Mesendoderm (in vitro differentiated cells): Measurements from ENCODE around the gene NAV2.
A peak's percentile ranks its signal among the peaks of the same experiment; 100 is the strongest.

Experiments used
- DNase-seq: peaks from one replicate; pipeline ENCODE4 v3.0.0; 2013
- H2AK5ac ChIP-seq: 2 replicates; pipeline ENCODE4 v1.6.1; 2013; ENCODE audit warnings: low read length, inconsistent platforms
- H2BK120ac ChIP-seq: 2 replicates; pipeline ENCODE4 v1.6.1; 2013; ENCODE audit warnings: low read depth, mild to moderate bottlenecking, low read length, moderate library complexity, mixed read lengths
- H2BK15ac ChIP-seq: replicated peaks from 2 replicates; pipeline ENCODE4 v1.6.1; 2013; ENCODE audit warnings: low read depth, mild to moderate bottlenecking, moderate library complexity
- H2BK5ac ChIP-seq: 2 replicates; pipeline ENCODE4 v1.6.1; 2013; ENCODE audit warnings: low read length, inconsistent platforms
- H3K18ac ChIP-seq: 2 replicates; pipeline ENCODE4 v1.6.1; 2013; ENCODE audit warnings: mild to moderate bottlenecking, low read length, mixed read lengths
- H3K23ac ChIP-seq: one replicate; pipeline ENCODE4 v1.6.1; 2013; ENCODE audit warnings: low read length
- H3K27ac ChIP-seq: 2 replicates; pipeline ENCODE4 v1.5.1; 2013; ENCODE audit warnings: low read depth, mild to moderate bottlenecking, inconsistent platforms, low read length, moderate library complexity
- H3K27me3 ChIP-seq: 2 replicates; pipeline ENCODE4 v1.6.1; 2013; ENCODE audit warnings: low read length, control low read depth, mild to moderate bottlenecking, inconsistent platforms; ENCODE audit not compliant: insufficient read depth, poor library complexity
- H3K36me3 ChIP-seq: 2 replicates; pipeline ENCODE4 v1.6.1; 2013; ENCODE audit warnings: low read length, inconsistent platforms; ENCODE audit not compliant: control insufficient read depth, insufficient read depth
- H3K4ac ChIP-seq: one replicate; pipeline ENCODE4 v1.6.1; 2013; ENCODE audit warnings: low read depth, mild to moderate bottlenecking, low read length, moderate library complexity
- H3K4me1 ChIP-seq: 2 replicates; pipeline ENCODE4 v1.6.1; 2013; ENCODE audit warnings: low read depth, low read length, inconsistent platforms; ENCODE audit not compliant: control insufficient read depth
- H3K4me2 ChIP-seq: 2 replicates; pipeline ENCODE4 v1.6.1; 2013; ENCODE audit warnings: low read length
- H3K4me3 ChIP-seq: 2 replicates; pipeline ENCODE4 v1.5.1; 2013; ENCODE audit warnings: mild to moderate bottlenecking, low read length
- H3K56ac ChIP-seq: one replicate; pipeline ENCODE4 v1.6.1; 2013; ENCODE audit warnings: low read length
- H3K79me1 ChIP-seq: 2 replicates; pipeline ENCODE4 v1.6.1; 2013; ENCODE audit warnings: low read length, inconsistent platforms
- H3K79me2 ChIP-seq: 2 replicates; pipeline ENCODE4 v1.6.1; 2013; ENCODE audit warnings: mild to moderate bottlenecking, low read length; ENCODE audit not compliant: control insufficient read depth, insufficient read depth
- H3K9ac ChIP-seq: 2 replicates; pipeline ENCODE4 v1.6.1; 2013; ENCODE audit warnings: low read length, inconsistent platforms
- H4K5ac ChIP-seq: one replicate; pipeline ENCODE4 v1.6.1; 2013; ENCODE audit warnings: low read length
- H4K8ac ChIP-seq: one replicate; pipeline ENCODE4 v1.6.1; 2013; ENCODE audit warnings: low read depth, mild to moderate bottlenecking, control low read depth, low read length, moderate library complexity
- WGBS: extraction: QIAGEN DNeasy Blood & Tissue Kit; methylation state at CpG from one replicate; pipeline ENCODE4 v1.1.7; 2013; ENCODE audit warnings: low lambda C conversion rate, missing lambda C conversion rate; ENCODE audit not compliant: insufficient coverage; ENCODE audit errors: extremely low coverage; 5-methylcytosine and 5-hydroxymethylcytosine counted together

The NAV2 gene

GRCh38 chr11:19867064-19867463, 154.4 kb downstream of the NAV2 start:
- Histone ChIP-seq H3K4me2 (no peak overlapping the region), H3K36me3 (no peaks in the 10 kb centered on the region), H3K79me1 (no peaks in the 10 kb centered on the region), H4K8ac (no peak overlapping the region), H3K18ac (no peak overlapping the region), H3K23ac (no peak overlapping the region), H3K9ac (no peak overlapping the region), H3K4ac (no peak overlapping the region), H2BK15ac (no peak overlapping the region), H2BK5ac (no peak overlapping the region), H4K5ac (no peak overlapping the region), H3K4me3 (no peak overlapping the region), H2BK120ac (no peak overlapping the region), H3K79me2 (no peaks in the 10 kb centered on the region), H3K56ac (no peak overlapping the region), H3K4me1 (peaks cover 5% of the 10 kb centered on the region), H2AK5ac (no peak overlapping the region), H3K27me3 (no peaks in the 10 kb centered on the region), H3K27ac (no peak overlapping the region)
- DNase-seq, result no peak
- WGBS, result no CpG with 5 or more reads among the region's 1 CpG

GRCh38 chr11:19868281-19868821, 155.7 kb downstream of the NAV2 start:
- peaks cover 5% of the 10 kb centered on the region for H3K4me1 ChIP-seq
- no peaks in the 10 kb centered on the region for H3K27me3 ChIP-seq
- no CpG with 5 or more reads among the region's 6 CpGs for WGBS
- H3K56ac ChIP-seq, result no peak overlapping the region
- H3K36me3 ChIP-seq, result no peaks in the 10 kb centered on the region
- no peak overlapping the region for H3K27ac ChIP-seq
- H3K4ac ChIP-seq, result no peak overlapping the region
- H2BK120ac ChIP-seq, result no peak overlapping the region
- no peak overlapping the region for H4K5ac ChIP-seq
- H4K8ac ChIP-seq, result no peak overlapping the region
- no peak overlapping the region for H3K4me2 ChIP-seq
- H2BK5ac ChIP-seq, result no peak overlapping the region
- H3K18ac ChIP-seq, result no peak overlapping the region
- no peak overlapping the region for H3K4me3 ChIP-seq
- no peak overlapping the region for H2AK5ac ChIP-seq
- no peak overlapping the region for H3K9ac ChIP-seq
- no peaks in the 10 kb centered on the region for H3K79me2 ChIP-seq
- no peaks in the 10 kb centered on the region for H3K79me1 ChIP-seq
- H2BK15ac ChIP-seq, result no peak overlapping the region
- no peak overlapping the region for H3K23ac ChIP-seq
- DNase-seq, result peak; percentile 32

GRCh38 chr11:19868871-19869270, 156.2 kb downstream of the NAV2 start:
- no peak overlapping the region for H3K18ac ChIP-seq
- no peaks in the 10 kb centered on the region for H3K36me3 ChIP-seq
- WGBS, result no CpG with 5 or more reads among the region's 2 CpGs
- H3K4me1 ChIP-seq, result peaks cover 6% of the 10 kb centered on the region
- no peaks in the 10 kb centered on the region for H3K79me2 ChIP-seq
- H3K56ac ChIP-seq, result no peak overlapping the region
- H3K27me3 ChIP-seq, result no peaks in the 10 kb centered on the region
- H3K79me1 ChIP-seq, result no peaks in the 10 kb centered on the region
- H3K27ac ChIP-seq, result no peak overlapping the region
- no peak overlapping the region for H2AK5ac ChIP-seq
- no peak overlapping the region for H3K4me3 ChIP-seq
- DNase-seq, result peak; percentile 39
- no peak overlapping the region for H4K8ac ChIP-seq
- no peak overlapping the region for H2BK5ac ChIP-seq
- H4K5ac ChIP-seq, result no peak overlapping the region
- no peak overlapping the region for H2BK120ac ChIP-seq
- H3K23ac ChIP-seq, result no peak overlapping the region
- H3K9ac ChIP-seq, result no peak overlapping the region
- H3K4ac ChIP-seq, result no peak overlapping the region
- no peak overlapping the region for H2BK15ac ChIP-seq
- no peak overlapping the region for H3K4me2 ChIP-seq

- Histone ChIP-seq H3K27me3 (no peaks in the 10 kb centered on the region), H2BK120ac (no peak overlapping the region), H3K23ac (no peak overlapping the region), H4K5ac (no peak overlapping the region), H2AK5ac (no peak overlapping the region), H3K18ac (no peak overlapping the region), H3K79me1 (no peaks in the 10 kb centered on the region), H3K4me2 (no peak overlapping the region), H3K27ac (no peak overlapping the region), H3K4me1 (peaks cover 4% of the 10 kb centered on the region), H3K4me3 (no peak overlapping the region), H3K79me2 (no peaks in the 10 kb centered on the region), H3K9ac (no peak overlapping the region), H3K56ac (no peak overlapping the region), H2BK15ac (no peak overlapping the region), H4K8ac (no peak overlapping the region), H3K36me3 (no peaks in the 10 kb centered on the region), H3K4ac (no peak overlapping the region), H2BK5ac (no peak overlapping the region)
- no peak for DNase-seq
- no CpG with 5 or more reads among the region's 2 CpGs for WGBS
Observed at GRCh38 chr11:19869466-19869865, 156.8 kb downstream of the NAV2 start.

GRCh38 chr11:19869946-19870589, 157.4 kb downstream of the NAV2 start:
- H4K8ac ChIP-seq, result no peak overlapping the region
- no peak overlapping the region for H2BK5ac ChIP-seq
- no peak overlapping the region for H3K23ac ChIP-seq
- no peak overlapping the region for H2BK15ac ChIP-seq
- no peaks in the 10 kb centered on the region for H3K27me3 ChIP-seq
- H4K5ac ChIP-seq, result no peak overlapping the region
- H2AK5ac ChIP-seq, result no peak overlapping the region
- DNase-seq, result no peak
- no CpG with 5 or more reads among the region's 9 CpGs for WGBS
- H3K27ac ChIP-seq, result no peak overlapping the region
- peaks cover 3% of the 10 kb centered on the region for H3K4me1 ChIP-seq
- H3K56ac ChIP-seq, result no peak overlapping the region
- no peaks in the 10 kb centered on the region for H3K36me3 ChIP-seq
- no peak overlapping the region for H3K4ac ChIP-seq
- H3K79me2 ChIP-seq, result no peaks in the 10 kb centered on the region
- H3K79me1 ChIP-seq, result no peaks in the 10 kb centered on the region
- H2BK120ac ChIP-seq, result no peak overlapping the region
- no peak overlapping the region for H3K9ac ChIP-seq
- H3K4me3 ChIP-seq, result no peak overlapping the region
- H3K4me2 ChIP-seq, result no peak overlapping the region
- H3K18ac ChIP-seq, result no peak overlapping the region

GRCh38 chr11:19871531-19871930, 158.9 kb downstream of the NAV2 start:
- H3K4me3 ChIP-seq, result no peak overlapping the region
- no peak overlapping the region for H3K23ac ChIP-seq
- peaks cover 3% of the 10 kb centered on the region for H3K4me1 ChIP-seq
- no peaks in the 10 kb centered on the region for H3K27me3 ChIP-seq
- DNase-seq, result no peak
- no peak overlapping the region for H2AK5ac ChIP-seq
- H2BK15ac ChIP-seq, result no peak overlapping the region
- H3K4me2 ChIP-seq, result no peak overlapping the region
- H3K18ac ChIP-seq, result no peak overlapping the region
- no peak overlapping the region for H2BK5ac ChIP-seq
- no peak overlapping the region for H3K4ac ChIP-seq
- no peak overlapping the region for H3K9ac ChIP-seq
- no peak overlapping the region for H3K27ac ChIP-seq
- no peaks in the 10 kb centered on the region for H3K79me2 ChIP-seq
- no CpG with 5 or more reads among the region's 8 CpGs for WGBS
- no peak overlapping the region for H3K56ac ChIP-seq
- no peaks in the 10 kb centered on the region for H3K79me1 ChIP-seq
- no peaks in the 10 kb centered on the region for H3K36me3 ChIP-seq
- H2BK120ac ChIP-seq, result no peak overlapping the region
- H4K5ac ChIP-seq, result no peak overlapping the region
- H4K8ac ChIP-seq, result no peak overlapping the region
